RCC 7860 (cell line): ENCODE results near the gene EGFL7.

Experiments used
- DNase-seq: peaks from one replicate; pipeline ENCODE4 v3.0.0-alpha.2; 2015; ENCODE audit warnings: low spot score
- FAIRE-seq: peaks from 2 replicates; lab custom pipeline; 2012; peaks lifted over from hg19 to GRCh38; lab: Jason Lieb, UNC

EGFL7 gene

GRCh38 chr9:136658849-136659535, 3.7 kb upstream of the EGFL7 start:
- FAIRE-seq (no peak), DNase-seq (no peak)

- FAIRE-seq (no peak), DNase-seq (no peak)
These were observed 2.6 kb upstream of the EGFL7 start for GRCh38 chr9:136659861-136660784.

DNA sequence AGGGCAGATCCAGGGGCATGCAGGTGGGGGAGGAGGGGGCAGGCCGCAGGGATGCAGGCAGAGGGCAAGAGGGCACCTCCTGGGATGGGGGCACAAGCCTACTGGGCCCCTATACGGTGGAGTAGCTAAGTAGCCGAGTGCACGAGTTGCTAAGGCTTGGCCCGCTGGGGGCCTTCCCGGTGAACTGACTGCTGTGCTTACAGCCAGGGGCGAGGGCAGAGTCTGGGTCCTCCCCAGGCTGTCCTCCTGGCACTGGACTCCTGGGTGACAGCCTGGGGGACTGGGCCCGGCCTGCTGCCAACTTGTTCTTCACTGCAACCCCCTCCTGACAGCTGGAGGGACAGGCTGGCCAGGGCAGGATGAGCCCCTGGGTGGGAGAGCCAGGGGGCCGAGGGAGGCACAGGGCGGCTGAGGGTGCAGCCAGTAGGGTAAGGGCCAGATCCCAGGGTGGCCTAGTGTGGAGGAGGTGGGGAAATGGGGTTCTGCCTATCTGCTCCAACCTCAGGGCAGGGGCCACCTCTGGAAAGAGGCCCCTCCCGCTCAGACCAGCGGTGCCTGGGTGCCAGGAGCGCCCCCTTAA, 1.7 kb upstream of the EGFL7 start:
- DNase-seq, result no peak
- no peak for FAIRE-seq

DNA sequence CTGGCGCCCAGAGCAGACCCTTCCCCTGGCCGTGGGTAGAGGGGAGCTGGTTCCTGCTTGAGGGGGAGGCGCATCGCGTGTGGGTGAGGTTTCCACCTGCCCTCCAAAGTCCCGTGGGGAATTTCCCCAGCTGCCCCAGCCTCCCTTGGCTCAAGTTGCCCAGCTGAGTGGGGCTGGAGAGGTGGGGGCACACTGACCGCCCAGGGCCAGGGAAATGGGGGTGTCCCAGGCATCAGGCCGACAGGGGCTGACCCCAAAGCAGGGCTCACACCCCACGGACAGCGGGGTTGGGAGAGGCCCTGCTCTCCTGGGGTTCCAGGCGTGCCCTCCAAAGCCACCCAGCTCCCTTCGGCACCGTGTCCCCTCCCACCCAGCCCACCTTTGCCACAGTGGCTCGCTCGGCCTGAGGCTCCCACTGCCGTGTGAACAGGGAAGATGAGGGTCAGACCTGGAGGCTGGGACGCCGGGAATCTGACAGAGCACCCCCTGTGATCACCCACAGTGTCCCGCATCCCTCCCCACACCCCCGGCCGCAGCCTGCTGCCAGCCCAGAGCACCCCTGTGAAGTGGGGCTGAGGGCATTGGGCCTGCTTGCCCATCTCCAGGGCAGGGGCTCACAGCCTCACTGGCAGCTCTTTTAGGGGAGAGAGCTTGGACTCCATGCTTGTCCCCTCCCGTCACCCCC, 933 bp upstream of the EGFL7 start:
- DNase-seq (no peak), FAIRE-seq (no peak)

DNA sequence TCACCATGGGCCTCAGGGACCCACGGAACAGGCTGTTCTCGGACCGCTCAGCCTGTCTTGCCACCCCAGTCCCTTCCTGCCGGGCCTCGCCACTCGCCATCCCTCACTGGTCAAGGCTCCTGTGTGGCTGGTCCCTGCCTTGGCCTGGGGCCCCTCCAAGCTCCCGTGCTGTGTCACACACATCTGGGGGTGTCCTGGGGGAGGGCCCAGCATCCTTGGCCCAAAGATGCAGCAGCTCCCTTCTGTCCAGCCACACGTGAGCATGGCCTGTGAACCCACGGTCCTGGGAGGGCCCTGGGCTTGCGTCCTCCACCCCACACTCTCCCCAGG, 425 bp upstream of the EGFL7 start:
- FAIRE-seq, result no peak
- DNase-seq, result no peak

DNA sequence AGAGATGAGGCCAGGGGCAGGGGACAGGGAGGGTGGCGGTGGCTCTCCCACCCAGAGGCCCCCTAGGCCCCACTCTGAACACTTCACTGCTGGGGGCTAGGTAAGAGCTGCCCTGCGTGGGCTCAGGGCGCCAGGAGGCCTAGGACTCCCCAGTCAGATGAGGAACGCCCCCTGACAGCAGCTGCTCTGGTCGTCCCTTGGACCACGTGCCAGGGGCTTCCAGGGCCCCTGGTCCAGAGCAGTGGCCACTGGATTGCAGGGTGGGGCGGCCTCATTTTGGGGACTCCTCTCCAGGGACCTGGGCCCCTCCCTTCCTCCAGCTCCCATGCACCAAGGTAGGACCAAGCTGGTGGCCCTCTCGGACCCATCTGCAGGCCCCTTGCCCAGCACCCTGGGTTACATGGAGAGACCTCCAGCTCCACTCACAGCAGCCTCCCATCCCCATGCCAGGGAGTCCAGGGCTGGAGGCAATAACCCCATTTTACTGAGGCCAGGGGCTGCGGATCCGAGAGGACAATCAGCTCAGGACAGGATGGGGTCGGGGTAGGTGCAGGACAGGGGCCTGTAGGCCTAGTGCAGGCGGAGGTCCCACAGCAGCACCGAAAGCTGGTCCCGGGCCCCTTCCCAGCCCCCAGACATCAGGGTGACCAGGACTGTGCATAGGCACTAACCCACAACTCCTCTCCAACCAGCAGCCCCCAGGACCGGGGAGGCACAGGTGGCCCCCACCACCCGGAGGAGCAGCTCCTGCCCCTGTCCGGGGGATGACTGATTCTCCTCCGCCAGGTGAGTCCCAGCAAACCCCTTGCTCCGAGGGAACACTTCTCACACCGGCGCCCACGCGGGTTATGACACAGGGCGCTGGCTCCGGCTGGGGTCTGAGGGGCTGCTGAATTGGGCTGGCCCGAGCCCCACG, 1.5 kb downstream of the EGFL7 start:
- DNase-seq (no peak), FAIRE-seq (no peak)

GRCh38 chr9:136665111-136665703, 2.5 kb downstream of the EGFL7 start:
- FAIRE-seq (no peak), DNase-seq (no peak)

DNA sequence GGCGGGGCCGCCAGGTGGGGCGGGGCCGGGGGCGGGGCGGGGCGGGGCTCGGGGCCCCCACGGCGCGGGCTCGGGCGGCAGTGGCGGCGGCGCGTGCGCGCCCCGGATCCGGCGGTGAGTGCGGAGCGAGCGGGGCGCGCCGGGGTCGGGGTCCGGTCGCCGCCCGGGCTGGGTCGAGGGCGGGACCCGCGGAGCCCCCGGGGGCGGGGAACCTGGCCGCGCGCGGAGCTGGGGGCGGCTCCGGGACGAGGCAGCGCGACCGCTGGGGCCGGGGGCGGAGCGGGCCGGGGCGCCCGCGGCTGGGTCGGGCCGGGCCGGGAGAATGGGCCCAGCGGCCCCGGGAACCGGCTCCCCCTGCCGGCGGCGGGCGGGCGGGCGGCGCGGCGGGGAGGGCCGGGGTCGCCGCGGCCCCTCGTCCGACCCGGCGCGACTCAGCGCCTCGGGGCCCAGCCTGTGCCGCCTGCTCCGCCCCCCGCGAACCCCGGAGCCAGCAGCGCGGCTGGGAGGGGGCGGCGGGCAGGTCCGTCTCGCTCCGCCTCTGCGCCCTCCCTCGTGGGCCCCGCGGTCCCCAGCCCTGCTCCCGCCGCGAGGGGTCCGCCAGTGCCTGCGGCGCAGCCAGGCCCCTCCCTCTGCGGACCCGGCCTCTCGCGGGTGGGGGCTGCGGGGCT, 3.1 kb downstream of the EGFL7 start:
- FAIRE-seq, result no peak
- DNase-seq, result no peak

DNA sequence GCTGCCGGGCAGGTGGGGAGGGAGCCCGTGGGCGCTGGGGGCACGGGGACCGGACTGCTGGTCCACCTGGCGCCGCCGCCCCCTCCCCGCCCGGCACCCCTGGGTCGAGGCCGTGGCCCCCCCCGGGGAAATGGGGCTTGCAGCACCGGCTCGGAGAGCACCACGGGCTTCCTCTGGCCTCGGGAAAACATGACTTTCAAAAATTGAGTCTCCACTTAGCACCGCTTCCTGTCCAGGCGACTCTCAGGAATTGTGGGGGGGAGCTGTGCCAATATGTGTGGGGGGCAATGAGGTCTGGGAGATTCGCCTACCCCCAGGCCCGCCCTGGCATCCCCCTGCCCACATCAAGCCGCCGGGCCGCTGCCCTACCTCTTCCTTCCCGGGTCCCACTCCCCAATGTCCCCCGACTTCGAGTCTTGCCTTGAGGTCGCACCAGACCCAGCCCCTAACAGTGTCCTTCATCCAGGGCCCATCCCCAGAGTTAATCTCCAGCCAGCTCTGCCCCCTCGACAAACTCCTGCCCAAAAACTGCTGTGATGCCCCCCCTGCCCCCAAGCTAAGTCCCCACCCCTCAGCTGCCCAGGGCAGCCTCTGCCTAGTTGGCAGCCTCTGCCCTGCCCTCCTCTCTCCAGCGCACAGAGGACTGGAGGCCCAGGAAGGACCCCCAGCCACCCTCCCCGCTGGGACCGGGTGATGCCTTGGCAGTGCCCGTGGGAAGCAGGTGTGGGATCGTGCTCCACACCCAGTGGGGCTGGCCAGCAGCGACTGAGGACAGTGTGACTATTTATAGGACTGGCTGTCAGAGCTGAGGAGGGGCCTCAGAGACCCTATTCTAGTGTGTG, 3.9 kb downstream of the EGFL7 start:
- FAIRE-seq, result no peak
- DNase-seq, result no peak

- no peak for DNase-seq
- FAIRE-seq, result no peak
These were observed 4.7 kb downstream of the EGFL7 start for GRCh38 chr9:136667214-136667939.

- FAIRE-seq, result no peak
- DNase-seq, result no peak
These were observed 5.4 kb downstream of the EGFL7 start for GRCh38 chr9:136667940-136668760.

- peak; percentile 6 for DNase-seq
- no peak for FAIRE-seq
These were observed 6.5 kb downstream of the EGFL7 start for GRCh38 chr9:136668983-136669790.

DNA sequence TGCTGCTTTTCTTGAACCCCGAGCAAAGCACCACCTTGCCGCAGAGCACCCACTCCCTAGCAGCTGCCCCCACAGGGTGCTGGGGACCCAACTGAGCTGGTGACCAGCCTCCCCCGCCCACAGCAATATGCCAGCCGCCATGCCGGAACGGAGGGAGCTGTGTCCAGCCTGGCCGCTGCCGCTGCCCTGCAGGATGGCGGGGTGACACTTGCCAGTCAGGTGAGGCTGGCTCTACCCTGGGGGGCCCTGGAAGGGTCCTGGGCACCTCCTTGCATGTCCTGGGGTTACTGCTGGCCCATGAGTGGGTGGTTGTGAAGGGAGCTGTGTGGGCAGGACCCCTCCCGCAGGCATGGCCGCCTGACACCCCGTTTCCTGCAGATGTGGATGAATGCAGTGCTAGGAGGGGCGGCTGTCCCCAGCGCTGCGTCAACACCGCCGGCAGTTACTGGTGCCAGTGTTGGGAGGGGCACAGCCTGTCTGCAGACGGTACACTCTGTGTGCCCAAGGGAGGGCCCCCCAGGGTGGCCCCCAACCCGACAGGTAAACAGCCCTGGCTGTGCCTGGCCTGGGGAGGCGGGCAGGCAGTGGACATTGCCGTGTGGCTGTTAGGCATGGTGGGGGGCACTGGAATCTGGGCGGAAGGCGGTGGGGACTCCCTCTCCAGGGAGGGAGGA, 7.2 kb downstream of the EGFL7 start:
- FAIRE-seq (no peak), DNase-seq (no peak)

DNA sequence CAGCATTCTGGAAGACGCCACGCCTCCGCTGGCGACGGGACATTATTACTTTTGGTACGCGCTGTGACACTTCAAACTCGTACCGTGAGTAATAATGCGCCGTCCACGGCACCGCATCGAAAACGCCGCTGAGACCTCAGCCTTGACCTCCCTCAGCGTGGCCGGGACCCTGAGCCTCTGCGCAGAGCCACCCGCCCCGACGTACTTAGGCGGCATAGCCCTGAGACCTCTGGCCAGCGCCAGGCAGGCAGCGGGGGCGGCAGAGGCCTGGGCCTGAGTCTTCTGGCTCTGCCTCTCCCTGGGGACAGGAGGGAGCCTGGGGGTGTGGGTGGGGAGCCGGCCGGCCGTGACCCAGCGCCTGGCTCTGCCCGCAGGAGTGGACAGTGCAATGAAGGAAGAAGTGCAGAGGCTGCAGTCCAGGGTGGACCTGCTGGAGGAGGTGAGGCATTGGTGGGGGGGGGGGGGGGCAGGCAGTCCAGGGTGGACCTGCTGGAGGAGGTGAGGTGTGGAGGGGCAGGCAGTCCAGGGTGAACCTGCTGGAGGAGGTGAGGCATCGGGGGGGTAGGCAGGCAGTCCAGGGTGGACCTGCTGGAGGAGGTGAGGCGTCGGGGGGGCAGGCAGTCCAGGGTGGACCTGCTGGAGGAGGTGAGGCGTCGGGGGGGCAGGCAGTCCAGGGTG, 8.0 kb downstream of the EGFL7 start:
- DNase-seq (no peak), FAIRE-seq (no peak)

- DNase-seq (no peak), FAIRE-seq (no peak)
These were observed 8.5 kb downstream of the EGFL7 start for GRCh38 chr9:136671254-136671614.
